Right lobe of liver (tissue), 4 donors: Measurements from ENCODE around the gene STON2.

Experiments
- POLR2A ChIP-seq: fragments of 450-650 bp; IDR thresholded peaks from one replicate; pipeline ENCODE4 v1.6.1; 2017; ENCODE audit warnings: antibody characterized with exemption, mild to moderate bottlenecking
- TF ChIP-seq, protein P1 (sequence below), 4 donors: fragments of 200-600 bp in 3 of 4; fragments of 450-650 bp in 1 of 4; IDR thresholded peaks; one replicate each; pipeline versions ENCODE4 v1.5.1 to v1.8.0; 2016 to 2022; ENCODE audit warnings: antibody characterized with exemption in 4 of 4, mild to moderate bottlenecking in 2 of 4
- donor health status: DM: no; HTN: no; CAD: no.
- donor health status: DM: no; HTN: no; CAD: no.
- donor health status: DM: no; HTN: yes; CAD: no.

DNA sequence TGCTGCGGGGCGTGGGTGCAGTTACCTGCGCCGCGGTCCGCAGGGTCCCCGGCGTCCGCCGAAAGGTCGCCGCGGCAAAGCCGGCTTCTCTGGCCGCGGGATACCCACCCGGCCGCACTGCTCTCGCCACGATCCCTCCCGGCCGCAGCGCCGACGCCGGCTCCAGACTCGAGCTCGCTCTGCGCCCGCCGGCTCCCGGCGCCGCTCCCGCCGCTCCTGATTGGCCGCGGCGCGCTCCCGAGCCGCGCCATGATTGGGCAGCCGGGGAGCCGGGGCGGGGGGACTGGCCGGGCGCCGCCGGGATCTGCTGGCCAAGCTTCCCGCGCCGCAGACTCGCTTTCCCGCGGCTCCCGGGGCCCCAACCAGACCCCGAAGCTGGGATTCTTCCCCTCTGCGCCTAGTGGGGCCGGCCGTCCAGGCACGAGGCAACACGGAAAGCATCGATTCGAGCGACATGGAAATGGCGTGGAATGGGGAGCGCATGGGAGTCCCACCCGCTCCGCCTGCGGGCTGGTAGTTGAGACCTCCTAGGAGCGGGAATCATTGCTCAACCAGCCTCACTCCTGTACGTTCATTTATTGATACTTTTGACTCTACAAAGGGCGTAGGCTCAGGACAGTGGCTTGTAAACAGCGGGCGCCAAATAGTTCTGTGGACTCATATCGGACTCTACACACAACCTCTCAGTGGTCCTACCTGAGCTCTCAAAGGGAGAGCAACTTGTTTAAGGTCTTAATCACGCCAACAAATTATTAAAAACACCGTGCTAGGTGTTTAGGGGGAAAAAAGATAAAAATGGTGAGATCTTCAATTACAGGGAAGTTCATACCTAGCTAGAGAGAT is 36.4 kb upstream of the STON2 start:
- TF ChIP-seq, protein P1, sequence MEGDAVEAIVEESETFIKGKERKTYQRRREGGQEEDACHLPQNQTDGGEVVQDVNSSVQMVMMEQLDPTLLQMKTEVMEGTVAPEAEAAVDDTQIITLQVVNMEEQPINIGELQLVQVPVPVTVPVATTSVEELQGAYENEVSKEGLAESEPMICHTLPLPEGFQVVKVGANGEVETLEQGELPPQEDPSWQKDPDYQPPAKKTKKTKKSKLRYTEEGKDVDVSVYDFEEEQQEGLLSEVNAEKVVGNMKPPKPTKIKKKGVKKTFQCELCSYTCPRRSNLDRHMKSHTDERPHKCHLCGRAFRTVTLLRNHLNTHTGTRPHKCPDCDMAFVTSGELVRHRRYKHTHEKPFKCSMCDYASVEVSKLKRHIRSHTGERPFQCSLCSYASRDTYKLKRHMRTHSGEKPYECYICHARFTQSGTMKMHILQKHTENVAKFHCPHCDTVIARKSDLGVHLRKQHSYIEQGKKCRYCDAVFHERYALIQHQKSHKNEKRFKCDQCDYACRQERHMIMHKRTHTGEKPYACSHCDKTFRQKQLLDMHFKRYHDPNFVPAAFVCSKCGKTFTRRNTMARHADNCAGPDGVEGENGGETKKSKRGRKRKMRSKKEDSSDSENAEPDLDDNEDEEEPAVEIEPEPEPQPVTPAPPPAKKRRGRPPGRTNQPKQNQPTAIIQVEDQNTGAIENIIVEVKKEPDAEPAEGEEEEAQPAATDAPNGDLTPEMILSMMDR (IDR thresholded peaks at IDR 0.05), result no peak
- TF ChIP-seq POLR2A, result peak; percentile 66
